Lung (tissue), 12 donors: ENCODE results near the gene ARCN1. TPM values are rescaled to one million over a fixed set of nuclear protein-coding genes. Genes with fewer than 3 reads are reported as not detected.
"Not testable (repeated sequence)": the region's sequence is repeated elsewhere in the genome, so short reads cannot be mapped to it uniquely, and the experiment has no call there.

ENCODE experiments used
- ATAC-seq: fragments of 200-7000 bp; cut with Tn5 transposase; one replicate; pipeline ENCODE4 v1.9.1; 2020; ENCODE audit warnings: moderate number of reproducible peaks; ENCODE audit not compliant: insufficient read depth, low FRiP score
- DNase-seq, 3 donors: peaks; one replicate each; pipeline ENCODE4 v3.0.0-alpha.2; 2013 to 2017
- H3K27ac ChIP-seq, 2 donors: one replicate each; pipeline ENCODE4 v1.5.1; 2013; ENCODE audit warnings: mild to moderate bottlenecking in 2 of 2, moderate library complexity in 2 of 2, control low read depth in 1 of 2, inconsistent platforms in 1 of 2, low read depth in 1 of 2, low read length in 1 of 2
- H3K27me3 ChIP-seq, 3 donors: one replicate each; pipeline ENCODE4 v1.5.1; 2013; ENCODE audit warnings: low read length in 2 of 3; ENCODE audit not compliant: control insufficient read depth in 3 of 3, insufficient read depth in 3 of 3
- H3K36me3 ChIP-seq, 4 donors: one replicate each; pipeline ENCODE4 v1.5.1; 2013; ENCODE audit warnings: low read length in 4 of 4, mild to moderate bottlenecking in 1 of 4, moderate library complexity in 1 of 4; ENCODE audit not compliant: control insufficient read depth in 4 of 4, insufficient read depth in 4 of 4
- H3K4me1 ChIP-seq, 5 donors: one replicate each; pipeline ENCODE4 v1.5.1; 2013; ENCODE audit warnings: low read length in 5 of 5, mild to moderate bottlenecking in 2 of 5, moderate library complexity in 1 of 5; ENCODE audit not compliant: control insufficient read depth in 5 of 5, insufficient read depth in 5 of 5
- H3K4me3 ChIP-seq: one replicate; pipeline ENCODE4 v1.5.1; 2013; ENCODE audit warnings: mild to moderate bottlenecking, control low read depth, moderate library complexity
- H3K9ac ChIP-seq, 2 donors: one replicate each; pipeline ENCODE4 v1.5.1; 2013; ENCODE audit warnings: low read length in 2 of 2, control low read depth in 1 of 2; ENCODE audit not compliant: insufficient read depth in 1 of 2
- H3K9me3 ChIP-seq, 4 donors: one replicate each; pipeline ENCODE4 v1.5.1; 2013; ENCODE audit warnings: low read length in 3 of 4, mild to moderate bottlenecking in 1 of 4, moderate library complexity in 1 of 4; ENCODE audit not compliant: control insufficient read depth in 4 of 4, insufficient read depth in 3 of 4
- CTCF ChIP-seq: IDR thresholded peaks from 2 replicates; pipeline ENCODE4 v1.5.1; 2012; ENCODE audit warnings: mild to moderate bottlenecking; ENCODE audit errors: control extremely low read depth, extremely low read depth
- WGBS, 2 donors: extraction: QIAGEN DNeasy Blood & Tissue Kit; methylation state at CpG; one replicate each; pipeline ENCODE4 v1.1.7; 2013; 5-methylcytosine and 5-hydroxymethylcytosine counted together
- polyA plus RNA-seq, 2 donors: library from polyadenylated mRNA; stranded (reverse); fragments of 200-250 nt; gene quantifications; one replicate each; pipeline ENCODE4 v1.2.1, GENCODE V29; 2013
- total RNA-seq, 2 donors: library from RNA; depleted of rRNA in 1 of 2; stranded (reverse); fragments of >200 nt in 1 of 2; gene quantifications; one replicate each; pipeline ENCODE4 v1.2.1, GENCODE V29; 2014 to 2021
- donor health status: control.
- donor health status: control.
- donor health status: Bipolar disorder and iron deficiency.
- donor health status: healthy.
- donor health status: DM: yes; HTN: yes; CAD: no.

The ARCN1 gene
- total and polyA plus RNA-seq, 4 donors, result 72.4 to 123 (median 106) TPM

- no peak for TF ChIP-seq CTCF
- no peak for ATAC-seq
- Histone ChIP-seq H3K27ac (no peak overlapping the region), H3K4me3 (no peak overlapping the region), H3K36me3 (peaks cover 32 to 57% (median 39%) of the 10 kb centered on the region in 4 donors), H3K27me3 (no peaks in the 10 kb centered on the region), H3K4me1 (no peaks in the 10 kb centered on the region), H3K9ac (no peak overlapping the region), H3K9me3 (no peaks in the 10 kb centered on the region)
- WGBS, 2 donors, result 88 to 90% methylated on average over 16 of the region's 16 CpGs
- DNase-seq, result no peak
Observed at GRCh38 chr11:118596224-118597146, 24.3 kb downstream of the ARCN1 start.

- TF ChIP-seq CTCF, result no peak
- no peak overlapping the region for H3K27ac ChIP-seq
- H3K9me3 ChIP-seq, result no peaks in the 10 kb centered on the region
- H3K9ac ChIP-seq, result no peak overlapping the region
- H3K27me3 ChIP-seq, result no peaks in the 10 kb centered on the region
- ATAC-seq, result no peak
- no peak for DNase-seq
- H3K4me3 ChIP-seq, result no peak overlapping the region
- WGBS, 2 donors, result 95 to 98% methylated on average over 9 of the region's 9 CpGs
- H3K4me1 ChIP-seq, result peaks cover 0 to 9% (median 0%) of the 10 kb centered on the region in 5 donors
- H3K36me3 ChIP-seq, result peaks cover 34 to 61% (median 48%) of the 10 kb centered on the region in 4 donors
Observed at GRCh38 chr11:118597556-118597955, 25.3 kb downstream of the ARCN1 start.

- DNase-seq, result peak in 2 of 3 donors; percentile 39 to 73
- no peak overlapping the region for H3K4me3 ChIP-seq
- 79 to 83% methylated on average over 3 of the region's 3 CpGs for WGBS, 2 donors
- peak overlapping the region in 1 of 2 donors; percentile 13 for H3K27ac ChIP-seq
- no peaks in the 10 kb centered on the region for H3K9me3 ChIP-seq
- H3K4me1 ChIP-seq, result peaks cover 0 to 50% (median 19%) of the 10 kb centered on the region in 5 donors
- H3K27me3 ChIP-seq, result no peaks in the 10 kb centered on the region
- TF ChIP-seq CTCF, result no peak
- ATAC-seq, result no peak
- H3K9ac ChIP-seq, result no peak overlapping the region
- H3K36me3 ChIP-seq, result peaks cover 20 to 32% (median 29%) of the 10 kb centered on the region in 4 donors
Observed at GRCh38 chr11:118602331-118602730, 30.1 kb downstream of the ARCN1 start.

GRCh38 chr11:118603709-118604108, 31.5 kb downstream of the ARCN1 start:
- not testable (repeated sequence) for H3K9ac ChIP-seq, H3K9me3 ChIP-seq, H3K4me3 ChIP-seq, H3K27me3 ChIP-seq, H3K27ac ChIP-seq, ATAC-seq
- 79 to 92% methylated on average over 8 of the region's 8 CpGs for WGBS, 2 donors
- peaks cover 0 to 54% (median 27%) of the 10 kb centered on the region in 5 donors for H3K4me1 ChIP-seq
- H3K36me3 ChIP-seq, result peaks cover 17 to 30% (median 26%) of the 10 kb centered on the region in 4 donors
- peak in 1 of 3 donors; percentile 29 for DNase-seq
